HG02759 (cell line): ENCODE measurements around the gene CACHD1.
A peak's percentile ranks its signal among the peaks of the same experiment; 100 is the strongest.

Source experiments
- ATAC-seq: cut with Tn5 transposase; IDR thresholded peaks from one replicate; pipeline ENCODE4 v1.9.1; 2021; ENCODE audit warnings: mild to moderate bottlenecking, moderate library complexity; ENCODE audit not compliant: unreplicated experiment

The CACHD1 gene

GRCh38 chr1:64469977-64470664, at the start of gene CACHD1:
Gene CACHD1, plus strand, starts transcription at chr1:64470129. Its CDS starts 616 bp downstream, at chr1:64470745.
- ATAC-seq: peak; percentile 83

GRCh38 chr1:64421377-64421776, 48.6 kb upstream of the CACHD1 start:
- no peak for ATAC-seq

DNA sequence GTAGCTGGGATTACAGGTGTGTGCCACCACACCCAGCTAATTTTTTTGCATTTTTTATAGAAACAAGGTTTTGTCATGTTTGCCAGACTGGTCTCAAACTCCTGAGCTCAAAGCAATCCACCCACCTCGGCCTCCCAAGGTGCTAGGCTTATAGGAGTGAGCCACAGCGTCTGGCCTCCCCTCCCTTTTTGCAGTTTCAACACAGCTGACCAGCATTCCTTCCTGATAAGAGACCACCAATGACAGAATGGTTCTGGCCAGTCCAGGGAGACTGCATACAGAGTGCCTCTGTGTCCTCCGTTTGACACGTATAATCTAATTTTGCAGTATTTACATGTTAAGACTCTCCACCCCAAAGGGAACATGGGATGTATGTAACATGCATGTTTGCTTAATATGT, 46.4 kb upstream of the CACHD1 start:
- ATAC-seq: no peak

DNA sequence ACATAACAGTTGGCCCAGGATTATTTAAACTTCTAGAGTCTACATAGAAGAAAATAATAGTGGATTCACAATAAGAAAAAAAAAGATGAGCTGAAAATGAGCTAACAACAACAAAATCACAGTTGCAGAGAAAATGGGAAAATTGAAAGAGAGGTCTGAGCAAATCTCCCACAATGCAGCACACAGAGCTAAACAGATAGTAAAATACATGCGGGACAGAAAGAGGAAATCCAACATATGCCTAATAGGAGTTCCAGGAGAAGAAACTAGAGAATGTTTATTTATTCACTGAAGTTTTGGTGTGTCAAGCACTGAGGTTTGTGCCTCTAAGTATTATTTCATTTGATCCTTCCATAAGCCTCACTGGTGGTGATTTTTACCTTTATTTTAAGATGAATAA, 45.5 kb upstream of the CACHD1 start:
- ATAC-seq: no peak

DNA sequence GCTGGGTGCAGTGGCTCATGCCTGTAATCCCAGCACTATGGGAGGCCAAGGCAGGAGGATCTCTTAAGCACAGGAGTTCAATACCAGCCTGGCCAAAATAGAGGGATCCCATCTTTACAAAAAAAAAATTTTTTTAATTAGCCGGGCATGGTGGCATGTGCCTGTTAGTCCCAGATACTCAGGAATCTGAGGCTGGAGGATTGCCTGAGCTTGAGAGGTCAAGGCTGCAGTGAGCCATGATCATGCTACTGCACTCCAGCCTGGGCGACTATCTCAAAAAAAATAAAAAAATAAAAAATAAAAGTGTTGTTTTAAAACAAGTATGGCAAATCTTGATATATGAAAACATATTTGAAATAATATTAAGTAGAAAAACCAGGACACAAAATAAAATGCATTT, 44.4 kb upstream of the CACHD1 start:
- ATAC-seq: no peak

- ATAC-seq: no peak
Observed at GRCh38 chr1:64426681-64427080, 43.2 kb upstream of the CACHD1 start.

- ATAC-seq: no peak
Observed at GRCh38 chr1:64427879-64428278, 42.0 kb upstream of the CACHD1 start.

DNA sequence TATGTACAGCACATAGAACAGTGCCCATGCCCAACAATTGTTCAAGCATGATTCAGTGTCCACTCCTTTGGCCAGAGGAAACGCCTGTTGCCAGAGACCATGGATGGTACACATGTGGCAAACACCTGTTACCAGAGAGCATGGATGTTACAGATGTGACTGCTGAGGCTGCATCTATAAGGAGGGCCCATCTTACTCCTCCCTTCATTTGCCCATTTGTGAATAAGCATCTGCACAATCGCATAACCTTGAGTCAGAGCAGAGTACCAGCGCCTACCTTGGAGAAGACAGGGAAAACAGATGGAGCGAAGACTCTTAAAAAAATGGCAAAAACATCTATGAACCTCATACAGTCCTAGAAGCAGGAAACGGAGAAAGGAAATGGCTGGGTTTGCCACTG, 36.6 kb upstream of the CACHD1 start:
- no peak for ATAC-seq

DNA sequence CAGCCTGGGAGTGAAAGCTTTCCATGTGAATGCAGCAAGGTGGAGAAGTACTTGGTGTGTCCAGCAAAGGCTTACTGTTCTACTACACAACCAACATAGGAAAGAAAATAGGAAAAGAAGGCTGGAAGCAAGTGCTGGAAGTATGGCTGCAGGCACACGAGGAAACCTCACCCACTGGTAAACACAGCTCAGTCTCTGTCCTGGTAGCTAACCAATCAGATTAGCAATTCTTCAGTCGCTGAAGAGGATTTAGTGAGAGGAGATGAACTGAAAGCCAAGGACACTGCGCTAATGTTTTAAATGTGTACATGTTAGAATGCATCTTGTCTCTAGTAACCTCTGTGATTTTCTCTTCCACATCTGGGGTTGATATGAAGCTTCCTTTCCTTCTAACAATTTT, 36.2 kb upstream of the CACHD1 start:
- ATAC-seq: no peak

DNA sequence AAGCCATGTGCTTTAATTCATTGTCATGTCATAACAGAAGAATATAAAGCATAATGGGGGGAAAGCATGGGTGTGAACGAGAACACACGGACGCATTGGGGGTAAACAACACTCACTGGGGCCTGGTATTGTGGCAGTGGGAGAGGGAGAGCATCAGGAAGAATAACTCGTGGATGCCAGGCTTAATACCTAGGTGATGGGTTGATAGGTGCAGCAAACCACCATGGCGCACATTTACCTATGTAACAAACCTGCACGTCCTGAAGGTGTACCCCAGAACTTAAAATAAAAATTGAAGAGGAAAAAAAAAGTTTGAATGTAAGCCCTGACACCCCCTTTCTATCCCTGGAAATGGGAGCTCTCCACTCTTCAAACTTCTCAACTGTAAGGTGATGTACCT, 34.9 kb upstream of the CACHD1 start:
- no peak for ATAC-seq

DNA sequence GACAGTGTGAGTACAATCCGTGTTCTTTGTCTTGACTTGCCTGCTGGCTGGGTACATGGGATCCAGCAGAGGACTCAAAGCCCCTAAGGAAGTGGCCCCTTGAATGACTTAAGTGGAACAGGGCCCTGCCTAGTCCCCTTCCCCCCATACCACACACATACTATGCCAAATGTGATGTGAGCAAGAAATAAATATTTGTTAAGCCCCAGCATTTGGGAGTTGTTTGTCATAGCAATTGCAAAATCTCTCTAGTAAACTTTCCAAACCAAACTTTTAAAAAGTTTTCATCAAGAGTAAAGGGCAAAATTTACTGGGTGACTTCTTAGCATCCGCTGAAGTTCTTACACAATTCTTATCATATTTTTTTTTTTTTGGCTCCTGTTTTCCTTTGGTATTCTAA, 32.5 kb upstream of the CACHD1 start:
- no peak for ATAC-seq

DNA sequence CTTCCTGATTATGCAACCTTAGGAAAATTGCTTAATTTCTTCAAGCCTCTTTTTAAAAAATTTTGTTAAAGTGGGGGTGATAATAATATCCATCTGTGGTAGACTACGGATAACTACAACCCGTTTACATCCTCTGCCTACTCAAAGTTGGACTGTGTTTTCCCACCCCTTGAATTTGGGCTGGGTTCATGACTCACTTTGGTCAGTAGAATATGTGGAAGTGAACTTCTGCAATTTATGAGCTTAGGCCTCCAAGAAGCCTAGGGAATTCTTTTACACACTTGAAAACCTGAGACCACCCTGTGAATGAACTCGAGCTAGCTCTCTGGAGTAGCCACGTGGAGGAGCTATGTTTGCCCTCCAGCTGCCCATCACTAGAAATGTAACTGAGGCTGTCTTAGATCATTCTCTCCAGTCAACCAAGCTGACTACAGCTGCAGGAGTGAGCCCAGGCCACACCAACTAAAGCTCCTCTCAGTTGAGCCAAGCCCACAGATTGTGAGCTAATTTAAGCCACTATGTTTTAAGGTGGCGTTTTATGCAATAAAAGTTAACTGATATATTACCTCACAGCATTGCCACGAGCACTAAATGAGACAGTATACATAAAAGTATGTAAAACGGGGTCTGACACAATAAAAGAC, 29.6 kb upstream of the CACHD1 start:
- ATAC-seq: no peak

- no peak for ATAC-seq
Observed at GRCh38 chr1:64451440-64451839, 18.5 kb upstream of the CACHD1 start.

GRCh38 chr1:64453688-64454087, 16.2 kb upstream of the CACHD1 start:
- no peak for ATAC-seq

DNA sequence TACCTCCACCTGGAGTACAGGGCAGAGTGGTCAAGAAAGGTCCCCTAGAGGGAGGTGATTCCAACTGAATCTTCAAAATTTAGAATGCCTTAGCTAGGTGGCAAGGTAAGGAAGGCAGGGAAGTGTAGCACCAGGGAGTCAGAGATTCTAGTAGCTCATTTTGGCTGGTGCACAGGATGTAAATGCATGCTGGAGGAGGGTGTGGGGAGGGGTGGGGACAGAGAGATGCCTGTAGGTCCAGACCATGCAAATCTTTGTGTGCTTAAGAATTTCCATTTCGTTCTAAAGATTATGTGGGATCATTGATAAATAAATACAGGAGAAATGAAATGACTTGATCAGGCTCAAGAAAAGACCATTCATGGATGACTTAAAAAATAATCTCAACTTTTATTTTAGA, 11.0 kb upstream of the CACHD1 start:
- ATAC-seq: no peak

GRCh38 chr1:64459743-64460142, 10.2 kb upstream of the CACHD1 start:
- ATAC-seq: no peak

DNA sequence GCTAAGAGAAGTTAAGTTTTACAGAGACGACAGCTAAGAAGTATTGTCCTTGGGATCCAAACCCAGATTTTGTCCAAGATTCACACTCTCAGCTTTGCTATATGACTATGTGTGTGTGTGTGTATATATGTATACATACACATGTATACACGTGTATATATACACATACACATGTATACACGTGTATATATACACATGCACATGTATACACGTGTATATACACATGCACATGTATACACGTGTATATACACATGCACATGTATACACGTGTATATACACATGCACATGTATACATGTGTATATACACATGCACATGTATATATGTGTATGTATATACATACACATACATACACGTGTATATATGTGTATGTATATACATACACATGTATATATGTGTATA, 3.9 kb upstream of the CACHD1 start:
- no peak for ATAC-seq

- ATAC-seq: no peak
Observed at GRCh38 chr1:64469116-64469976, 583 bp upstream of the CACHD1 start.

DNA sequence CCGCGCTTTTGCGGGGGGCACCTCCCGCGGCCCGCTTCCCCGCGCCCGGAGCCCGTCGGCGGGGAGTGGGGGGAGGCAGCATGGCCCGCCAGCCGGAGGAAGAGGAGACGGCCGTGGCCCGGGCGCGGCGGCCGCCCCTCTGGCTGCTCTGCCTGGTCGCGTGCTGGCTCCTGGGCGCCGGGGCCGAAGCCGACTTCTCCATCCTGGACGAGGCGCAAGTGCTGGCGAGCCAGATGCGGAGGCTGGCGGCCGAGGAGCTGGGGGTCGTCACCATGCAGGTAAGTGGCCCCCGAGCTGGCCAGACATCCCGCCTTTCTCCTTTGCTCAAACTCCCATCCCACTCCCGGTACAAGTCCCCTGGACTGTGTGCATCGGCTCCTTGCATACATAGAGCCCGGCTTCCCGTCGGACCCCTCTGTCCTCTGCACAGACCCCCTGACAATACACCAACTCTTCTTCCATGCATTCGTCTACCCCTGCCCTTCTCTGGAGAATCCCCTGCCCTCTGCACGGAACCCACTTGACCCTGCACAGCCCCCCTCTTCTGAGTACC, 812 bp downstream of the CACHD1 start:
- peak; percentile 32 for ATAC-seq

DNA sequence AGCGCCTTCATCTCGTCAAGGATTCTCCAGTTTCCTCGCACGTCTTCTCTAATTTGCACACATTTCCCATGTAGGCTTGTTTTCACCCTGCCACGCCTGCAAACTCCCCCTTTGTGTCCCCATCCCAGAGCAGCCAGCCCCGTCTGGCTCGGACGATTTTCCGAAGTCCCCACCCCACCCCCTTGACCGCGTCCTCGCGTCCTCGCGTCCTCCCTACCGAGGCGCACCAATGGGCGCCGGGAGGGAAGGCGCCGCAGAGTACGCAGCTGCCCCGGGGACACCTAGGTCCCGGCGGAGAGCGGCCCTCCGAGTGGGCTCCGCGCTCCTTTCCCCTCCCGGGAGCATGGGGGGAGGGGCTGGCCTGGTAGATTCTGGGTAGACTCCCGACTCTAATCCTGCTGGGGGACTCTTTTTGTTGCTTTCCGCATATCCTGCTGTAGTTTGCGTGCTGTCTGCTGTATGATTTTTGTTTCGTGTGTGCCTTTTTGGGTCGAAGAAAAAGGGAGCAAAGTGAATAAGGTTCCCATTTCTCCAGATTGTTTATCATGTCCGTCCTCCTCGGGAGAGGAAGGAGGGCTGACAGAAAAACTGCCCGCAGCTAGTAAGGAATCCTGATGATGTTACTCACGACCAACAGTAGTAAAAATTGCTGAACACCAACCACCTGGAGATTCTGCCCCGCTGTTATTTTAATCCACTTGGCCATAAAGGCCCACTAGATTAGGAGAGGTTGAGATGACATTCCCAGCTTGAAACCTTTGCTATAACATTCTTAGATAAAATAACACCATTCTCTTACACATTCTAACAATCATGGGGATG, 1.5 kb downstream of the CACHD1 start:
- ATAC-seq: no peak

DNA sequence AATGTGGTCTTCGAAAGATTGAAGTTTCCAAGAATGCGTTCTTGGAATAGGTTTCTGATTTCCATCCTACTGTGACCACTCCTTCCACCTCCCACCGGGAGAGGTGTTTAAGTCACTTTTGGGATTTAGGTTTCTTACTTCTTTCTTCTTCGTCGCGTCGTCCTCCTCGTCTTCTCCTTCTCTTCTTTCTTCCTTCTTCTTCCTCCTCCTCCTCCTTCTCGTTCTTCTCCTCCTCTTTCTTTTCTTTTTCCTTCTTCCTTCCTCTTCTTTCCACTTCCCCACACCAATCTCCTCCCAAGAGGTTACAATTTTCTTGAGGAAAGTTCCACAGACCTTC, 2.1 kb downstream of the CACHD1 start:
- ATAC-seq: no peak
